Hepatocyte (in vitro differentiated cells): ENCODE data around the gene MDM2.
"Not testable (repeated sequence)": the region's sequence is repeated elsewhere in the genome, so short reads cannot be mapped to it uniquely, and the experiment has no call there.

Experiments used
- EZH2 ChIP-seq: fragments of 200-600 bp; sonication (generic); IDR thresholded peaks from 2 replicates; pipeline ENCODE4 v1.6.1; 2016; ENCODE audit warnings: antibody characterized with exemption, mild to moderate bottlenecking, borderline replicate concordance
- EZH2phosphoT487 ChIP-seq: fragments of 200-600 bp; sonication (generic); IDR thresholded peaks from one replicate; pipeline ENCODE4 v1.6.1; 2018; ENCODE audit warnings: antibody characterized with exemption, mild to moderate bottlenecking, low read depth, moderate library complexity; ENCODE audit not compliant: unreplicated experiment, severe bottlenecking
- TF ChIP-seq, protein P1 (sequence below): fragments of 200-600 bp; sonication (generic); IDR thresholded peaks from 2 replicates; pipeline ENCODE4 v1.5.1; 2016; ENCODE audit warnings: antibody characterized with exemption, mild to moderate bottlenecking; ENCODE audit not compliant: poor library complexity

DNA sequence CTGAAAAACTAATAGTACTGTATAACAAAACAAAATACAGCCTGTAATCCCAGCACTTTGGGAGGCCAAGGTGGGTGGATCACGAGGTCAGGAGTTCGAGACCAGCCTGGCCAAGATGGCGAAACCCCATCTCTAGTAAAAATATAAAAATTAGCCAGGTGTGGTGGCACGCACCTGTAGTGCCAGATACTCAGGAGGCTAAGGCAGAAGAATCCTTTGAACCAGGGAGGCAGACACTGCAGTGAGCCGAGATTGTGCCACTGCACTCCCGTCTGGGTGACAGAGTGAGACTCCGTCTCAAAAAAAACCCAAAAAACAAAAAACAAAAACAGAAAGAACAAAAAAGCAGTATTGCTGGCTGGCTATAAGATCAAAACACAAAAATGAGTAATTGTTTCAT, 6.9 kb upstream of the MDM2 start:
- TF ChIP-seq EZH2, EZH2phosphoT487: not testable (repeated sequence)
- TF ChIP-seq, protein P1, sequence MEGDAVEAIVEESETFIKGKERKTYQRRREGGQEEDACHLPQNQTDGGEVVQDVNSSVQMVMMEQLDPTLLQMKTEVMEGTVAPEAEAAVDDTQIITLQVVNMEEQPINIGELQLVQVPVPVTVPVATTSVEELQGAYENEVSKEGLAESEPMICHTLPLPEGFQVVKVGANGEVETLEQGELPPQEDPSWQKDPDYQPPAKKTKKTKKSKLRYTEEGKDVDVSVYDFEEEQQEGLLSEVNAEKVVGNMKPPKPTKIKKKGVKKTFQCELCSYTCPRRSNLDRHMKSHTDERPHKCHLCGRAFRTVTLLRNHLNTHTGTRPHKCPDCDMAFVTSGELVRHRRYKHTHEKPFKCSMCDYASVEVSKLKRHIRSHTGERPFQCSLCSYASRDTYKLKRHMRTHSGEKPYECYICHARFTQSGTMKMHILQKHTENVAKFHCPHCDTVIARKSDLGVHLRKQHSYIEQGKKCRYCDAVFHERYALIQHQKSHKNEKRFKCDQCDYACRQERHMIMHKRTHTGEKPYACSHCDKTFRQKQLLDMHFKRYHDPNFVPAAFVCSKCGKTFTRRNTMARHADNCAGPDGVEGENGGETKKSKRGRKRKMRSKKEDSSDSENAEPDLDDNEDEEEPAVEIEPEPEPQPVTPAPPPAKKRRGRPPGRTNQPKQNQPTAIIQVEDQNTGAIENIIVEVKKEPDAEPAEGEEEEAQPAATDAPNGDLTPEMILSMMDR, result not testable (repeated sequence)
